Tibial nerve (tissue), 3 donors: Measurements from ENCODE around the gene GCLC.

Experiments used
- POLR2A ChIP-seq, 2 donors: fragments of 450-650 bp; IDR thresholded peaks; one replicate each; pipeline ENCODE4 v1.6.1; 2017; ENCODE audit warnings: antibody characterized with exemption in 2 of 2, mild to moderate bottlenecking in 2 of 2, moderate library complexity in 2 of 2
- TF ChIP-seq, protein P1 (sequence below), 5 experiments: fragments of 200-600 bp in 3 of 5; fragments of 450-650 bp in 2 of 5; sonication (generic) in 3 of 5; IDR thresholded peaks; one replicate each; pipeline ENCODE4 v1.5.1; 2016 to 2019; ENCODE audit warnings: antibody characterized with exemption in 5 of 5, mild to moderate bottlenecking in 3 of 5, moderate library complexity in 2 of 5

DNA sequence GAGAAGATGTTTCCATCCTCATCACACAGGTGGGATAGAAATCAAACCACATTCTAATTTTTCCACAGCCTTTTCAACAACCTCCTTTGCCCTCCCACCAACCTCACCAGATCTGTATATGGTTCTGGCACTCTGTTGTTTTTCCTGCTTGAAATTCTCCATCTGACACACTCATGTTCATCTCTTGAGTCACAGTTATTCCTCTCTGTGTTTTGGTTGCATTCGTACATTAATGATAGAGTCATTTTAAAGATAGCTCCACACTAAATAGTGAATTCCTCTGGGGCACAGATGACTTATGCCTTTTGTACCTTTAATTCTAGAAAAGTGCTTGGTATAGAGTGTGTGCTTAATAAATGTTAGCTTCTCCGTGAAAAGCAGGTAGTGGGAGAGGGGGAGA, 1.4 kb upstream of the GCLC start:
- TF ChIP-seq, protein P1, sequence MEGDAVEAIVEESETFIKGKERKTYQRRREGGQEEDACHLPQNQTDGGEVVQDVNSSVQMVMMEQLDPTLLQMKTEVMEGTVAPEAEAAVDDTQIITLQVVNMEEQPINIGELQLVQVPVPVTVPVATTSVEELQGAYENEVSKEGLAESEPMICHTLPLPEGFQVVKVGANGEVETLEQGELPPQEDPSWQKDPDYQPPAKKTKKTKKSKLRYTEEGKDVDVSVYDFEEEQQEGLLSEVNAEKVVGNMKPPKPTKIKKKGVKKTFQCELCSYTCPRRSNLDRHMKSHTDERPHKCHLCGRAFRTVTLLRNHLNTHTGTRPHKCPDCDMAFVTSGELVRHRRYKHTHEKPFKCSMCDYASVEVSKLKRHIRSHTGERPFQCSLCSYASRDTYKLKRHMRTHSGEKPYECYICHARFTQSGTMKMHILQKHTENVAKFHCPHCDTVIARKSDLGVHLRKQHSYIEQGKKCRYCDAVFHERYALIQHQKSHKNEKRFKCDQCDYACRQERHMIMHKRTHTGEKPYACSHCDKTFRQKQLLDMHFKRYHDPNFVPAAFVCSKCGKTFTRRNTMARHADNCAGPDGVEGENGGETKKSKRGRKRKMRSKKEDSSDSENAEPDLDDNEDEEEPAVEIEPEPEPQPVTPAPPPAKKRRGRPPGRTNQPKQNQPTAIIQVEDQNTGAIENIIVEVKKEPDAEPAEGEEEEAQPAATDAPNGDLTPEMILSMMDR (IDR thresholded peaks at IDR 0.05), result no peak
- TF ChIP-seq POLR2A (IDR thresholded peaks at IDR 0.05), result no peak
